Muscle of leg (tissue), 11 donors: Measurements from ENCODE around the gene KNG1. TPM values are rescaled to one million over a fixed set of nuclear protein-coding genes. Genes with fewer than 3 reads are reported as not detected.
"Not testable (repeated sequence)": the region's sequence is repeated elsewhere in the genome, so short reads cannot be mapped to it uniquely, and the experiment has no call there.

Experiments
- DNase-seq: peaks from one replicate; pipeline ENCODE4 v3.0.0; 2013
- H3K27ac ChIP-seq: one replicate; pipeline ENCODE4 v1.5.1; 2013; ENCODE audit warnings: mild to moderate bottlenecking, low read length, control low read depth
- H3K27me3 ChIP-seq: one replicate; pipeline ENCODE4 v1.6.1; 2013; ENCODE audit warnings: low read length; ENCODE audit not compliant: control insufficient read depth, insufficient read depth
- H3K36me3 ChIP-seq: one replicate; pipeline ENCODE4 v1.6.1; 2013; ENCODE audit warnings: low read length; ENCODE audit not compliant: control insufficient read depth, insufficient read depth
- H3K4me1 ChIP-seq: one replicate; pipeline ENCODE4 v1.6.1; 2013; ENCODE audit warnings: low read length; ENCODE audit not compliant: control insufficient read depth, insufficient read depth
- H3K4me3 ChIP-seq: one replicate; pipeline ENCODE4 v1.5.1; 2013; ENCODE audit warnings: low read length, control low read depth
- H3K9me3 ChIP-seq: replicated peaks from 2 replicates; pipeline ENCODE4 v1.6.1; 2013; ENCODE audit warnings: low read depth, low read length; ENCODE audit not compliant: control insufficient read depth
- WGBS: methylation state at CpG from one replicate; pipeline ENCODE4 v1.1.5; 2013; ENCODE audit warnings: missing lambda C conversion rate; ENCODE audit not compliant: insufficient coverage; 5-methylcytosine and 5-hydroxymethylcytosine counted together
- polyA plus RNA-seq, 8 donors: library from polyadenylated mRNA; unstranded; fragments of 120-200 nt; gene quantifications; one replicate each; pipeline versions ENCODE4 v1.2.1 to v1.2.3, GENCODE V29; 2013; ENCODE audit warnings: inconsistent platforms in 1 of 8, low replicate concordance in 1 of 8; ENCODE audit not compliant: insufficient read length in 8 of 8, insufficient read depth in 1 of 8
- total RNA-seq: library from RNA; stranded (reverse); fragments of 120-200 nt; gene quantifications from one replicate; pipeline ENCODE4 v1.2.4, GENCODE V29; 2013

Gene KNG1
- total and polyA plus RNA-seq, 9 donors = 0.05 to 1.5 (median 0.52) TPM; not detected in 4

GRCh38 chr3:186705882-186706780 is 11.0 kb upstream of the KNG1 start:
- 56% methylated on average over 4 of the region's 6 CpGs for WGBS
- H3K4me1 ChIP-seq = no peaks in the 10 kb centered on the region

GRCh38 chr3:186708983-186709679 is 8.0 kb upstream of the KNG1 start:
- DNase-seq = no peak
- no peak overlapping the region for H3K4me3 ChIP-seq
- H3K27me3 ChIP-seq = peaks cover 2% of the 10 kb centered on the region
- H3K9me3 ChIP-seq = no peaks in the 10 kb centered on the region
- no peak overlapping the region for H3K27ac ChIP-seq
- H3K4me1 ChIP-seq = no peaks in the 10 kb centered on the region
- no peaks in the 10 kb centered on the region for H3K36me3 ChIP-seq
- WGBS = 86% methylated on average over 2 of the region's 6 CpGs

More at GRCh38 chr3:186705882-186706780, 11.0 kb upstream of the KNG1 start:
- no peak for DNase-seq
- Histone ChIP-seq H3K27ac (no peak overlapping the region), H3K27me3 (peaks cover 2% of the 10 kb centered on the region), H3K4me3 (no peak overlapping the region), H3K9me3 (no peaks in the 10 kb centered on the region), H3K36me3 (no peaks in the 10 kb centered on the region)

- not testable (repeated sequence) for H3K4me1 ChIP-seq, H3K9me3 ChIP-seq, H3K27ac ChIP-seq, DNase-seq, H3K36me3 ChIP-seq, H3K4me3 ChIP-seq, H3K27me3 ChIP-seq
- WGBS = no CpG with 5 or more reads among the region's 4 CpGs
Observed at GRCh38 chr3:186710694-186711093, 6.5 kb upstream of the KNG1 start.

- WGBS = 79% methylated on average over 3 of the region's 4 CpGs
- Histone ChIP-seq H3K36me3 (no peaks in the 10 kb centered on the region), H3K4me1 (no peaks in the 10 kb centered on the region), H3K9me3 (no peaks in the 10 kb centered on the region), H3K27me3 (no peaks in the 10 kb centered on the region), H3K4me3 (no peak overlapping the region), H3K27ac (no peak overlapping the region)
- DNase-seq = no peak
Observed at GRCh38 chr3:186713499-186713898, 3.7 kb upstream of the KNG1 start.

GRCh38 chr3:186719945-186720739 is 3.0 kb downstream of the KNG1 start:
- H3K27ac ChIP-seq = no peak overlapping the region
- H3K4me3 ChIP-seq = no peak overlapping the region
- no peaks in the 10 kb centered on the region for H3K27me3 ChIP-seq
- DNase-seq = no peak
- H3K4me1 ChIP-seq = no peaks in the 10 kb centered on the region
- no peaks in the 10 kb centered on the region for H3K9me3 ChIP-seq
- H3K36me3 ChIP-seq = no peaks in the 10 kb centered on the region
- 17% methylated on average over 3 of the region's 7 CpGs for WGBS

- no peak overlapping the region for H3K27ac ChIP-seq
- no peak overlapping the region for H3K4me3 ChIP-seq
- 51% methylated on average over 3 of the region's 7 CpGs for WGBS
- no peak for DNase-seq
- no peaks in the 10 kb centered on the region for H3K36me3 ChIP-seq
- no peaks in the 10 kb centered on the region for H3K4me1 ChIP-seq
- H3K27me3 ChIP-seq = no peaks in the 10 kb centered on the region
- H3K9me3 ChIP-seq = no peaks in the 10 kb centered on the region
Observed at GRCh38 chr3:186722457-186722856, 5.3 kb downstream of the KNG1 start.

- DNase-seq = no peak
- Histone ChIP-seq H3K9me3 (no peaks in the 10 kb centered on the region), H3K27ac (no peak overlapping the region), H3K4me3 (no peak overlapping the region), H3K4me1 (no peaks in the 10 kb centered on the region), H3K36me3 (no peaks in the 10 kb centered on the region), H3K27me3 (no peaks in the 10 kb centered on the region)
- WGBS = 79% methylated on average over 10 of the region's 12 CpGs
Observed at GRCh38 chr3:186724911-186725310, 7.8 kb downstream of the KNG1 start.

GRCh38 chr3:186732169-186732766 is 15.1 kb downstream of the KNG1 start:
- no peaks in the 10 kb centered on the region for H3K9me3 ChIP-seq
- no CpG with 5 or more reads among the region's 4 CpGs for WGBS
- H3K36me3 ChIP-seq = no peaks in the 10 kb centered on the region
- DNase-seq = no peak
- no peak overlapping the region for H3K27ac ChIP-seq
- no peak overlapping the region for H3K4me3 ChIP-seq
- H3K4me1 ChIP-seq = no peaks in the 10 kb centered on the region
- H3K27me3 ChIP-seq = no peaks in the 10 kb centered on the region

GRCh38 chr3:186742618-186743380 is 25.6 kb downstream of the KNG1 start:
- H3K36me3 ChIP-seq = no peaks in the 10 kb centered on the region
- H3K27ac ChIP-seq = no peak overlapping the region
- H3K27me3 ChIP-seq = no peaks in the 10 kb centered on the region
- no peak for DNase-seq
- no peaks in the 10 kb centered on the region for H3K9me3 ChIP-seq
- H3K4me3 ChIP-seq = no peak overlapping the region
- peaks cover 2% of the 10 kb centered on the region for H3K4me1 ChIP-seq
- no CpG with 5 or more reads among the region's 7 CpGs for WGBS
